ENCODE results near the gene CFAP92. TPM values are rescaled to one million over a fixed set of nuclear protein-coding genes. Genes with fewer than 3 reads are reported as not detected.

CFAP92 gene
- total and polyA plus RNA-seq, 2 donors (not counting 1 experiment from before 2014, with no cell fraction given) = not detected

GRCh38 chr3:129016356-129016719 lies 22.5 kb upstream of the CFAP92 start:
- Histone ChIP-seq H3K4me3 (ENCODE audit: control extremely low read depth in 1 of 5, extremely low read depth in 1 of 5, insufficient read depth in 1 of 5, low read depth in 2 of 5, low read length in 4 of 5) (peak overlapping the region in 3 of 5 experiments; percentile 5 to 28 (median 18)), H3K4me2 (replicated peaks; ENCODE audit: low read depth, low read length, poor library complexity, severe bottlenecking) (peak overlapping the region; percentile 70), H3K27me3 (replicated peaks in 1 of 4; ENCODE audit: control extremely low read depth in 1 of 4, control insufficient read depth in 3 of 4, insufficient read depth in 4 of 4, low read length in 3 of 4) (no peaks in the 10 kb centered on the region), H3K4me1 (ENCODE audit: control insufficient read depth in 2 of 2, insufficient read depth in 2 of 2, low read length in 2 of 2) (peaks cover 33 to 35% of the 10 kb centered on the region in 2 donors), H4K20me1 (ENCODE audit: control insufficient read depth, insufficient read depth, low read length, poor library complexity, severe bottlenecking) (no peaks in the 10 kb centered on the region), H3K36me3 (replicated peaks in 1 of 2; ENCODE audit: control extremely low read depth in 1 of 2, control insufficient read depth in 1 of 2, extremely low read depth in 1 of 2, insufficient read depth in 2 of 2, low read length in 1 of 2) (no peaks in the 10 kb centered on the region), H3K27ac (ENCODE audit: low read length in 2 of 2) (peak overlapping the region; percentile 85 to 96), H3K9ac (ENCODE audit: low read length) (peak overlapping the region; percentile 47), H3K9me3 (ENCODE audit: control extremely low read depth in 1 of 3, control insufficient read depth in 2 of 3, insufficient read depth in 1 of 3, low read length in 2 of 3) (peaks cover 0 to 11% (median 0%) of the 10 kb centered on the region in 3 donors), H3K79me2 (ENCODE audit: control insufficient read depth, insufficient read depth, low read length) (no peaks in the 10 kb centered on the region), H2AFZ (ENCODE audit: insufficient read depth, low read depth, low read length, poor library complexity, severe bottlenecking) (peak overlapping the region; percentile 69)
- peak; percentile 92 for DNase-seq
- CTCF ChIA-PET = interaction anchor here (0.7 to 9.1 kb wide), 17 partner anchors 9 to 307 kb away, joined by 3 to 134 read pairs (median 7); partner anchors contain the start of gene CFAP92
- Mint-ChIP-seq H3K27me3 (no peaks in the 10 kb centered on the region), H3K4me1 (peaks cover 41% of the 10 kb centered on the region), H3K9me3 (ENCODE audit: insufficient read depth) (no peaks in the 10 kb centered on the region), H3K4me3 (peak overlapping the region; percentile 79), H3K27ac (peak overlapping the region; percentile 97)
- intact Hi-C loops (cut with micrococcal nuclease) = loop anchor here (1.0 to 2.0 kb wide), 4 partner anchors 11 to 232 kb away; partner anchors contain the start of genes CFAP92 and COPG1
- TF ChIP-seq EZH2 (IDR thresholded peaks at IDR 0.05; ENCODE audit: borderline replicate concordance, insufficient read depth, low read depth, low read length, poor library complexity, severe bottlenecking) = no peak
- peak; percentile 41 for TF ChIP-seq CTCF (IDR thresholded peaks at IDR 0.05)
- ATAC-seq (ENCODE audit: low read depth) = peak; percentile 86
- 2% methylated on average over 5 of the region's 6 CpGs for WGBS (ENCODE audit: insufficient coverage)
- POLR2A ChIA-PET = interaction anchor here (0.5 to 2.7 kb wide), 8 partner anchors 11 to 262 kb away, joined by 3 to 19 read pairs (median 4); partner anchors contain the start of genes COPG1 and HMCES

Measured in B cell (primary cell).